ENCODE measurements around the gene LSM12.

- TF ChIP-seq POLR2A (IDR thresholded peaks at IDR 0.05; ENCODE audit: low read depth, low read length) = no peak
- no peak for TF ChIP-seq MYC (IDR thresholded peaks at IDR 0.05; ENCODE audit: low read depth, low read length)
- no peak for TF ChIP-seq MAX (IDR thresholded peaks at IDR 0.05; ENCODE audit: insufficient read depth, insufficient read length)
Measured at GRCh38 chr17:44012391-44012790, 54.1 kb downstream of the LSM12 start.
